ENCODE data around the gene DNAL4.
A peak's percentile ranks its signal among the peaks of the same experiment; 100 is the strongest.

Gene DNAL4

DNA sequence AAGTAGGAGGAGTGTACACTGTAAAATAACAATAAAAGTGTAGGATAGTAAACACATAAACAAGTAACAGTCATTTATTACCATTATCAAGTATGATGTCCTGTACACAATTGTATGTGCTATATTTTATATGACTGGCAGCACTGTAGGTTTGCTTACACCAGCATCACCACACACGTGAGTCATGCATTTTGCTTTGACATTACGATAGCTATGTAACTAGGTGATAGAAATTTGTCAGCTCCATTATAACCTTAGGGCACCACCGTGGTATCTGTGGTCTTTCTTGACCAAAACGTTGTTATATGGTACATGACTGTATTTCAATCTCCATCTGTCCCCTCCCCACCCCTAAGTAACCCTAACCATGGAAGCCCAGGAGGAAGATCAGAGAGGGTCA is 1.1 kb downstream of the DNAL4 start:
- DNase-seq (ENCODE audit: low read depth), result no peak
- peak overlapping the region; percentile 75 for H3K4me3 ChIP-seq (ENCODE audit: low read depth, low read length)

DNA sequence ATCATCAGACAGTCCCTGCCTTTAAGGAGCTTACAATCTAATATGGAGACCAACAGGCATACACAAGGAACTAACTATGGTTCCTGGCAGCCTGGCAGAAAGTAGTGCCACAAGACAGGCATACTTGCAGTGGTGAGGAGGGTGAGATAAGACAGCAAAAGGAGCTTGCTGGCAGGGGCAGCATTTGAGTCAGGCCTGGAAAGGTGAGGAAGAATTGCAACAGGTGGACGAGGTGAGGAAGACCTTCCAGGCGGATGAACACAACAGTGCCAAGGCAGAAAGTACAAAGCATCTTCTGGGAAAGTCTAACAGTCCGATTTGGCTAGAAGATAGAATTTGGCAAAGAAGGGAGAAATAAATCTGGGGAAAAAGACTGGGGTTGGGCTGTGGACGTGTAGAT is 4.3 kb downstream of the DNAL4 start:
- no peak for DNase-seq (ENCODE audit: low read depth)
- H3K4me3 ChIP-seq (ENCODE audit: low read depth, low read length), result no peak overlapping the region

DNA sequence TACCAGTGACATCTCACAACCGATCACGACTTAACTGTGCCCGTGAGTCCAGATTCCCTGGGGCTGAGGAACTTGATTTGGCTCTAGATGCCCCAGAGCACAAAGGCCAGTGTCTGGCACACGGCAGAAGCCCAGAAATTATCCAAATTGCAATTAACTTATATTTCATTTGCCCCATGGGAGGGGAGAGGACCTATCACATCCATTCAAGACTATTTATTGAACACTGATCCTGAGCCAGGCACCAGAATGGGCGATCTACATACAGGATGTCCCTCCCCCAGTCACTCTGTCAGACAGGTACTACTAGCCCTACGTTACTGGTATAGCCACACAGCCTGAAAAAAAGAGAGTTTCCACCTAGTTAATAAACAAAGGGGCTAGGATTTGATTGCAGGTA is 5.1 kb downstream of the DNAL4 start:
- no peak for DNase-seq (ENCODE audit: low read depth)
- no peak overlapping the region for H3K4me3 ChIP-seq (ENCODE audit: low read depth, low read length)

DNA sequence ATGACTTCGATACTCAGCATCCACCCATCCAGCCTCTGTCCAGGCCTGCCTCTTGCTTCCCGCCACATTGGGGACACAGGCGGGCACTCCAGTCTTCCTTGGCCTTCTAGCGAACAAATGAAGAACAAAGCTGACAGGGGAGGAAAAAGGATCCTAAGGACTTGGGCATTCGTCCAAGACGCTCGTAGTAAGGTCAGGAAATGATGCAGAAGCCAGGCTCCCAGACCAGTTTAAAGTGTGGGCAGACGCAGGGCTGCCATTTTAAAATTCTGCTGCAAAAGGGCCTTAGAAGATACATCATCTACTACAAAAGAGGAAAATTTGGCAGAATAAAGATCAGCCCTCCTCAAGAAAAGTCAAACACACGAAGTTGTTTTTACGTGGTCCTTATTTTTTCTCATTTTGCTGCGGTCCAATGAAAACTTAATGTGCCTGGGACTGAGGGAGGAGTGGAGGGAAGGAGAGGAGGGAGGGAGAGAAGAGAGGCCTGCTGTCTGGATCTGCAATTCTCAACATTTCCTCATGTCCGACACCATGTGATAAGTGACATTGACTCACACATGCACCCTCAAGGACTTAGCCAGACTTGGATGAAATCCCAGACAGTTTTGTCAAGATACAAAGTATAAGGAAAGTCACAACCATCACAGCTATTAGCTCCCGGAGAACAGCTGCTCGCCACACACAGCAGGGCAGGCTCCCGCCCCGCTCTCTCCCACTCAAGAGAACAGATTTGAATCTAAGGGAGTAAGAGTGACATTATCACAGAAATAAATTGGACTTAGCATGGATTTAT is 5.7 kb downstream of the DNAL4 start:
- DNase-seq (ENCODE audit: low read depth), result peak; percentile 76
- no peak overlapping the region for H3K4me3 ChIP-seq (ENCODE audit: low read depth, low read length)

DNA sequence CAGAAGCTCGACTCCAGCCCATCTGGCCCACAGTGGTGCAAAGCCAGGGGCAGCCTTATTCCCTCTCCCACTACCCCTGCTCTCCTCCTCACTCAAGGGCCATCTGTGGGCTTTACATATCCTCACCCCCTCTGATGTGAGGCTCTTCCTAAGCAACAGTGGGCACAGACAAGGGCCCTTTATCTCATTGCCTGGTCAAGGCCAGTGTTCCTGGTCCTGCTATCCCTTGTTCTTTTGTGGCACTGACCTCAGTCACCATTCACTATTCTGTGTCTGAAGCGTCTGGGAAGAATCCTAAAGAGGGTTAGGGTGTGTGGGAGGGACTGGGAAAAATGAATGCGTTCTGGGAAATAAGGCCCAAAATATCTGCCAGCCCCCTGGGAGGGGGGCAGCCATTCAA is 7.3 kb downstream of the DNAL4 start:
- no peak for DNase-seq (ENCODE audit: low read depth)
- H3K4me3 ChIP-seq (ENCODE audit: low read depth, low read length), result no peak overlapping the region

DNA sequence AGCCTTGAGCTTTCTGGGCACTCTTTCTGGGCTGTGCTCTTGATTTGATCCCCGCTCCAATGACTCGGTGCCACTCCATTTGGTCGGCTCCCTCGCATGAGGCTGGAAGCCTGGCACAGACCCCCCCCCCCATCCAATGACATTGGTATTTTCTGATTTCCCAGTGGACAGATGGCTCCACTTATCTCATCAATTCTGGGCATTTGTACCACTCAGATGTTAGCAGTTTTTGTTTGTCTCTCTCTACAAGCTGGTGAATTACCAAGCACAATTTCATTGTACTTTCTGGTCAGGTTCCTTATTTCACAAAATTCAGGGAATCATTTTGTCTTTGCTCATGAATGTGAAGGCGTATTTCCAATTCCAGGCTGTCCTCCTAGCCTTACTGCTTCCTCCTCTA is 9.1 kb downstream of the DNAL4 start:
- DNase-seq (ENCODE audit: low read depth), result no peak
- no peak overlapping the region for H3K4me3 ChIP-seq (ENCODE audit: low read depth, low read length)

DNA sequence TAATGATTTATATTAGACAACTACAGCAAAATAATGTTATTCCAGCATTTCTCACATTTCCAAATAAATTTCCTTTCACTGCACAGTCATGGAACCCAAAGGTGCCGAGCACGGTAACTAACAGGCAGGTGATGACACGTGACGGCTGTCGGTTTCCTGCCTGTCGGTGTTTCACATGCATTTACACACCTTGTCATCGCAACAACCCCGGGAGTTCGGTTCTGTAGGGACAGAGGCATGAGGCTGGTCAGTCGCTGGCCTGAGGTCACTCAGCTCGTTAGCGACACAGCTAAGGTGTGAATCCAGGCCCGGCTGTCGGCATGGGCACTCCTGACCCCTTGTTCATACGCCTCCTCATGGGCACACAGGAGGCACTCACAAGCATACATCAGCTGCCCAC is 9.9 kb downstream of the DNAL4 start:
- H3K4me3 ChIP-seq (ENCODE audit: low read depth, low read length), result no peak overlapping the region
- DNase-seq (ENCODE audit: low read depth), result no peak

DNA sequence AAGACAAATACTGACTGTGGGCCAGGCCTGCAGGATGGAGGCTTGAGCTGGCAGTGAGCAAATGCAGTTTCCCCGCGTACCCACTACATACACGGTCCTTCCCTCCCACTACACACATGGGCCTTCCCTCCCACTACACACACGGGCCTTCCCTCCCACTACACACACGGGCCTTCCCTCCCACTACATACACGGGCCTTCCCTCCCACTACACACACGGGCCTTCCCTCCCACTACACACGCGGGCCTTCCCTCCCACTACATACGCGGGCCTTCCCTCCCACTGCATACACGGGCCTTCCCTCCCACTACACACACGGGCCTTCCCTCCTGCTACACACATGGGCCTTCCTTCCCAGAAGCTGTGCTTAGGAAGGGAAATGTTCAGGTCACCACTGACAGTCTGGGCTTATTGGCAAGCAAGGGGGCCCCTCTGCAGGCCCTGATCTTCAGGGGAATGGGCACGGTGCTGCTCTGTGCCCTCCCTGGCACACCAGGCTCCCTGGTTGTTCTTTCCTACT is 10.8 kb downstream of the DNAL4 start:
- DNase-seq (ENCODE audit: low read depth), result no peak

DNA sequence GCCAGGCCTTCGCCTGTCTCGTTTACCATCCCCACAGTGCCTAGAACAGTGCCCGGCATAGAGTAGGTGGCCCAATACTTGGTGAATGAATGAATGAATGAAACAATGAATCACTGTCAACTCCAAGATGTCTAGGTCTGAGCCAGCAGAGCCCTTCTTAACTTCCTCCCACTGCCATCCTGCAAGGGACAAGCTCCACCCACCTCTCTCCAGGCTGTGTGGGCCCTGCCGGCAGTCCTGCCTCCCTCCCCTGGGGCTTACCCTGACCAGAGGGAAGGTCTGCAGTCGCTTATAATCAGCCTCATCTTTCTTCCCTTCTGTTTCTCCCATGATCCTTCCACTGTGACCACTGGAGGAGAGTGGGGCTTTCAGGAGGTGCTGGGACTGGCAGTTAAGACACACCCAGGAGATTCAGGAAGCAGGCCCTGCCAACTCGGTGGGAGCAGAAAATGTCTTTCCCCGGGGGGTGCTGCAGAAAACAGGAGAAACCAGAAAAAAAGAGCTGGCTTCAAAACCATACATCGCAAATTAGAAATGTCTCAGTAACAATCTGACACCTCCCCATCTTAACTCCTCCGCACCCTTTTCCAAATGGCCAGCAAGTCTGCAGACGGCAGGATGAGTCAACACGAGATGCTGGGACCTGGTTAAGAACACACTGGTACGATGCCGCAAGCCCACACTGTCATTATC is 11.4 kb downstream of the DNAL4 start:
- DNase-seq (ENCODE audit: low read depth), result no peak
- no peak overlapping the region for H3K4me3 ChIP-seq (ENCODE audit: low read depth, low read length)

More for the DNA sequence above, 10.8 kb downstream of the DNAL4 start:
- no peak overlapping the region for H3K4me3 ChIP-seq (ENCODE audit: low read depth, low read length)

DNA sequence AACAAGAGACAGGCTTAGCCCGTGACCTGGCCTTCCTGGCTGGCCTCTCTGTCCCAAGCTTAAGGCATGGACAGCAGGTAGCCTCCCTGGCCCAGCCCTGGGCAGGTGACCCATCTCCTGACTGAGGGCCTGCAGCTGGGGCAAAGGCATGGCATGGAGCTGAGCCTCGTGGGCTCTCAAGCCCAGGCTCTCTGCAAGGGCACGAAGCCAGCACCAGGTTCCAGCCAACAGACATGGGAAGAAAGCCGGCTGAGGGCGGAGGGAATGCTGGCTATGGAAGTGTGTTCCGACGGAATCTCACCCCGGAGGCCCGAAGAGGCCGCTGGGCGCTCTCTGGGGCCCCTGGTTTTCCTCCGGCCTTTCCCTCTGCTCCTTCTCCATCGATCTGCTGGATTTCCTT is 12.9 kb downstream of the DNAL4 start:
- DNase-seq (ENCODE audit: low read depth), result no peak
- no peak overlapping the region for H3K4me3 ChIP-seq (ENCODE audit: low read depth, low read length)

DNA sequence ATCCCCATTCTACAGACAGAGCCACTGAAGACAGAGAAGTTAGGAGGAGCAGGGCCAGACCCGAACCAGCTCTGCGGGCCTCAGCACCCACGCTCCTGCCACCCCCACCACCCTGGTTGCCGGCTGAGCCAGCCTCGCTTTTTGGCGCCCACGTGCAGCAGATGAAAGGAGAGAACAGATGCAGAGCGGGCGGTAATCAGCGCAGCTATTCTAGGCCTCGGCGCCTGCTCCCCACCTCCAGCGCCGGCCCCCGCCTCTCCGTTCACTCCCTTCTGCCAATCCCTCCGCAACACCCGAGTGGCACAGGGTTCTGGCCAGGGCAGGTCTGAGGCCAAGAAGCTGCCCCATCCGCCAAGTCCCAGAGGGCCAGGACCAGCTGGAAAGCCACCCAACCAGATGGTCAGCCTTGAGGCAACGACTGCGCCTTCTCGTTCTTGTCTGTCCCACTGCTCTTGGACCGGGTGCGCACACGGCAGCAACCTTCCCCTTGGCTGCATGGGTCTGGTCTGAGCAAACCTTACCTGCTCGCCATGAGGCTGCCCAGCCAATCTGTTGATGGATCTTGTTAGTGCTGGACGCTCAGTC is 16.8 kb downstream of the DNAL4 start:
- no peak overlapping the region for H3K4me3 ChIP-seq (ENCODE audit: low read depth, low read length)
- no peak for DNase-seq (ENCODE audit: low read depth)

DNA sequence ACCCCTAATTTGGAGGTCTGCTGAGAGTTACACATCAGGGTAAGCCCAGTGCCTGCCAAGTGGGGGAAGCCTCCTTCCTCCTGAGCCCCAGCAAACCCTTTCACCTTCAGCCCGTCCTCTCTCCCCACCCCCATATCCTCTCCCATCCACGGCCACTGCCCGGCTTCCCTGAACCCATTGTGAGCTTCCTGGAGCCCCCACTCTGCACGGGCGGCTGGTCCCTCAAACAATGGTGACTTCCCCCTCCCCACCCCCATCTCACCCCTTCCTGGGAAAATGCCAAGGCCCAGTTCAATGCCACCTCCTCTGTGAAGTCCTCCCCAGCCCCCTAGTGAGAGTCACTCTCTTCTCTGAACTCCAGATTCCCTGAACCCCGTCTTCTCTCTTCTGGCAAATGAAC is 17.9 kb downstream of the DNAL4 start:
- no peak for DNase-seq (ENCODE audit: low read depth)
- no peak overlapping the region for H3K4me3 ChIP-seq (ENCODE audit: low read depth, low read length)

DNA sequence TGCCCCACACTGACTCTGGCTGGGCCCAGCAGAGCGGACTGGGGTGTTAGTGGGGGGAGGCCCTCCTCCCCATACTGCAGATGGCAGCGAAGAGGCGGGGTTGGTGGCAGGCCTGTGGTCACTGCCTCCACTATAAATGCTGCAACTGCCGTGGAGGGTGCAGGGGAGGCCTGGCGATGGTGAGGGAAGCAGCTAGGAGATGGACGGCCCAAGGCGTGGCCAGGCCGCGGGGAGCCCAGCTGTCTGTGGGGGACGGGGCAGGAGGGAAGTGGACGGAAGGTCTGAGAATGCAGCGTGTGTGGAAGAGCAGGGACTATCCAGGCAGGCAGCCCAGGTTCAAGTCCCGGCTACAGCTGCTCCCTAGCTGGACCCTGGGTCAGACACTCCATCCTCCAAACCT is 18.3 kb downstream of the DNAL4 start:
- H3K4me3 ChIP-seq (ENCODE audit: low read depth, low read length), result no peak overlapping the region
- no peak for DNase-seq (ENCODE audit: low read depth)

DNA sequence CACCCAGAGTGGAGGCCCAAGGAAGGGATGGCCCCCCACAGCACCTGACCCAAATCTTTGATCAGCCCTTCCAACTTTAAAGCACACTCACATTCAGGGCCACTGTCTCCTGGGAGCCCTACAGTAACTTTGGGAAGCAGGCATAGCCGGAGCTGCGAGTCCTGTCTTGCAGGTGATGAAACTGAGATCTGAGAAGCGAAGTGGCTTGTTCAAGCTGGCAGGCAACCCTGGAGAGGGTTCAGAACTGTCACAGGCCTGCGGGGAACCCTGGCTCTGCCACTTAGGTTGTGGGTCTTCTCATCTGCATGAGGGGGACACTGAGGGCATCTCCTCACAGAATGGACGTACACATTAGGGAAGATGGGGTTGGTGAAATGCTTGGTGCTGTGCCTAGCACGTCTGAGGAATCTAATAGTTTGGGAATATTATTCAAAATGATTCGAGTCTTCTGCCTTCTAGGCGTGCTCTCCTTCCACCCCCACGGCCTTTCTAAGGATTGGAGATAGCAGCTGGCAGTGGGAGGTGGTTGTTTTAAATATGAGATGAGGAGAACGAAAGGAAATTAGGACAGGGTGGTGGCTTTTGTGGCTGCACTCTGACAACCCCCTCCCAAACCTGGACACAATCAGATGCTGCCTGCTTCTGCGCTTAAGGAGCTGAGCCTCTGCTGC is 19.3 kb downstream of the DNAL4 start:
- no peak for DNase-seq (ENCODE audit: low read depth)

DNA sequence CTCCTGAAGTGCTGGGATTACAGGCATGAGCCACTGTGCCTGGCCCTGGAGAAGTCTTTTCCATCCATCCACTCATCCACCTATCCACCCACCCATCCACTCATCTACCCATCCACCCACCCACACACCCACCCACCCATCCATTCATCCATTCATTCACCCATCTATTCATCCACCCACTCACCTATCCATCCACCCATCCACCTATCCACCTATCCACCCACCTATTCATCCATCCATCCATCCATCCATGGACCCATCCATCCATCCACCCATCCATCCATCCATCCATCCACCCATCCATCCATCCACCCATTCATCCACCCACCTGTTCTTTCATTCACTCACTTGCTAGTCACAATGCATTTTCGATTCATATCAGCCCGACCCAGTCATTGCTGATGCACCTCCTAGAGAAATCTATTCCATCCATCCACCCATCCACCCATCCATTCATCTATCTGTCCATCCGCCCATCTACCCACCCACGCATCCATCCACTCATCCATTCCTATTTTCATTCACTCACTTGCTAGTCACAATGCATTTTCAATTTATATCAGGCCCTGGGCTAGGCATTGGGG is 20.5 kb downstream of the DNAL4 start:
- DNase-seq (ENCODE audit: low read depth), result no peak
- no peak overlapping the region for H3K4me3 ChIP-seq (ENCODE audit: low read depth, low read length)

More for the DNA sequence above, 19.3 kb downstream of the DNAL4 start:
- H3K4me3 ChIP-seq (ENCODE audit: low read depth, low read length), result no peak overlapping the region

DNA sequence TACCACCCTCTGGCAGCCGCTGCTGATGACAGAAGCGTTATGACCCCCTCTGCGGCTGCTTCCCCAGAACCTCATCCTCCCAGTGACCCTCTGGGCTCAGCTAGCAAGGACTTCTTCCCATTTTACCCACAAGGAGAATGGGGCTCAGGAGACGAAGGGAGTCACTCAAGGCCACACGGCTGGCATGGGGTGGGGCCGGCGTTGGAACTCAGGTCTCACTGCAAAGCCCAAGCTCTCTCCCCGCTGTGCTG is 21.4 kb downstream of the DNAL4 start:
- DNase-seq (ENCODE audit: low read depth), result no peak

DNA sequence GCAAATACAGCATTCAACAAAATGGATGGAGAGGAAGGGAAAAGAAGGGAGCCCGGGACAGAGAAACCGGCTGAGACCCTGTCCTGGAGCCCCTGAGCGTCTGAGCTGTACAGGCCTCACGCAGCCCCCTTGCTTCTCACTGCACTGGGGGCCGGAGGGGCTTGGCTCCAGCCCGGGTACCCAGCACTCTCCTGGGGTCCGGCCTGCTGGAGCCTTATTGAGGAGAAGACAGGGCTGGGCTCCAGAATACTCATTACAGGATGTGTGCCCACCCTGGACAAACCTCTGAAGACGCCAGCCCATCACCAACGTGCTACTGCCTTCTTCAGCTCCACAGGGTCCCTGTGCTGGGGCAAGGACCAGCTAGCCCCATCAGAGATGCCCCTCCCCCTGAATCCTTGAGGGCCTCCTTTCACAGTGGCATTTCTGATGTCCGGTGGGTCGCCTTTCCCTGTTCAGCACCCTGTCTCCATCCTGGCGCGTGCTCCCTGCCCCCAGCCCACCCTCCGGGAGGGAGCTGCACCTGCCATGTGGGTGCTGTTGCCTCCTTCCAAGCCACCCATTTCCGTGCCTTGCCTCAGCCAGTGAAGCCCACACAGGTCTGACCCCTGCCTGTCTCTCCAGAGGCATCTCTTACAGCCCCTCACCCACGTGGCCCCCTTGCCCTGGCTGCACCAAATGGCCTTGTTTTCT is 23.5 kb downstream of the DNAL4 start:
- DNase-seq (ENCODE audit: low read depth), result no peak
- H3K4me3 ChIP-seq (ENCODE audit: low read depth, low read length), result no peak overlapping the region

More for the DNA sequence above, 21.4 kb downstream of the DNAL4 start:
- H3K4me3 ChIP-seq (ENCODE audit: low read depth, low read length), result no peak overlapping the region

DNA sequence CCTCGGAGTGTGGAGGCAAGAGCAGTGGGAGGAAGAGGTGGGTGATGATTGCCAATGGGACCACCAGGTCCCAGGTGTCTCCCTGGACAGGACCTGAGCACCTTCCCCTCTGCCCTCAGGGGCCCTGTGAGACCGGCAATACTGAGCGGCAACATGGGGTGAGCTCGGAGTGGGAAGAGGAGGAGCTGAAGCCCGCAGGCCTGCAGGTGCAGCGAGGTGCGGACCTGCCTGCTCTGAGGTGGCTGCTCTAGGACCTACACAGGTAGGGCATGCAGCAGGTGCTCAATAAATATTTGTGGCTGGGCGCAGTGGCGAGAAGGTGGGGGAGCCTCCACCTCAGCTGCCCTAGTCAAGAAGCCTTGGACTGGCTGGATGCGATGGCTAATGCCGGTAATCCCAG is 25.9 kb downstream of the DNAL4 start:
- DNase-seq (ENCODE audit: low read depth), result no peak
- no peak overlapping the region for H3K4me3 ChIP-seq (ENCODE audit: low read depth, low read length)

DNA sequence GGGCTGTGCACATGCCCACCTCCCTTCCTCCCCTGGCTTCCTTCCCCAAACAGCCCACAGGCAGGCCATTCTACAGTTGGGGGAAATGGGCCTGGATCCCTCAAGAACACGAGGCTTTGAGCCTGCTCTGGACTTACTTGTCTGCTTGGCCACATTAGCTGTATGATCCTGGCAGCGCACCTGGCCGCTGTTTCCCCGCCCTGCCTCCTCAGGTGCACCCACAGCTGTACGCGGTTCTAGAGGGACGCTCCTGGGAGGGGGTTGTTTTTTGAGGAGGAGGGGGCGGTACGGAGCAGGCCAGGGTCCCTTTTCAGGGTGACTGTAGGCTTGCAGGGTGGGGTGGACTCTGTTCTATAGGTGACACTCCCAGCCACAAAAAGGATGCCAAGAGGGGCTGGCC is 26.6 kb downstream of the DNAL4 start:
- DNase-seq (ENCODE audit: low read depth), result no peak
- H3K4me3 ChIP-seq (ENCODE audit: low read depth, low read length), result no peak overlapping the region
